Glomerular endothelial cell (primary cell): ENCODE data around the gene SESN1. TPM values are rescaled to one million over a fixed set of nuclear protein-coding genes. Genes with fewer than 3 reads are reported as not detected.

Experiments
- DNase-seq: peaks from one replicate; pipeline ENCODE4 v3.0.0-alpha.2; 2011; ENCODE audit warnings: low read depth, low spot score; ENCODE audit errors: extremely low read depth
- total RNA-seq: library from RNA; depleted of rRNA; stranded (reverse); fragments of >200 nt; gene quantifications from 2 replicates; pipeline ENCODE4 v1.2.3, GENCODE V29; 2015

The SESN1 gene
- total RNA-seq, 1 donor from 2014 or later: 20.2 TPM

- DNase-seq: no peak
Measured at GRCh38 chr6:109062216-109062615, 32.4 kb downstream of the SESN1 start.

GRCh38 chr6:109060571-109060970 is 34.1 kb downstream of the SESN1 start:
- no peak for DNase-seq

- peak; percentile 76 for DNase-seq
Measured at GRCh38 chr6:109059571-109060021, 35.0 kb downstream of the SESN1 start.

DNA sequence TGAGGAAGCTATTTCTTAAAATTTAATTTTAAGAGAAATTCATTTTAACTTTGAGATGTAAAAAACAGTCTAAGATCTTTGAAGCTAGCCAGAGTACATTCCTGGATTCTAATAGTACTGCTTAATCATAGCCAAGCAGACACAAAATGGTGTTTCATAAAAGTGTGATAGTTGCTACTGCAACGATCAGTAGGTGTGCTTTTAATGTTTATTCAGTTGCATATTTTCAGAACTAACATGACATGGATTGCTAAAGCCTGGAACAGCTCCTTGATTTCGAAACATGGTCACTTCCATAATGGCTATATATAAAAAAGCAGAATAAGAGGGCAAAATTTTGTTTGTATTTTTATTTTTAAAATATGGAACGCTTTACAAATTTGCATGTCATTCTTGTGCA is 35.5 kb downstream of the SESN1 start:
- no peak for DNase-seq

DNA sequence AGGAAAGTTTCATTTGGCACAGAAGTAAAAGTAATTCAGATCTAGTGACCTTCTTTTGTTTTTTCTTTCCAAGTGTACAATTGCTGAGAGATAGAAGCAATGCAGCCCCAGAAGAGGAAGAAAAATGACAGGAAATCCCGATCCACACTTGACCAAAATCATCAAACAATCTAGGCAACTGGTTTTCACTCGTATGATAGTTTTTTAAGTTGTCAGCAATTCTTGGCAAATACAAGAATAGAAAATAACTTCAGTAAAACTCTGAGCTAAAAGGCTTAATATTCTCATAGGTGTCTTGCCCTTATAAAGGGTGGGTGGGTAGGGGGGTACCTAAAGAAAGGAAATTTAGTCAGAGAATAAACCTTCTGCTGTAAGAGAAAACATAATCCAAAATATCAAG is 36.0 kb downstream of the SESN1 start:
- DNase-seq: no peak

- no peak for DNase-seq
Measured at GRCh38 chr6:109056661-109057060, 38.0 kb downstream of the SESN1 start.

GRCh38 chr6:109055771-109056235 is 38.8 kb downstream of the SESN1 start:
- DNase-seq: no peak

- DNase-seq: no peak
Measured at GRCh38 chr6:109053336-109053735, 41.3 kb downstream of the SESN1 start.

GRCh38 chr6:109052852-109053251 is 41.8 kb downstream of the SESN1 start:
- no peak for DNase-seq

GRCh38 chr6:109052018-109052651 is 42.5 kb downstream of the SESN1 start:
- DNase-seq: no peak

DNA sequence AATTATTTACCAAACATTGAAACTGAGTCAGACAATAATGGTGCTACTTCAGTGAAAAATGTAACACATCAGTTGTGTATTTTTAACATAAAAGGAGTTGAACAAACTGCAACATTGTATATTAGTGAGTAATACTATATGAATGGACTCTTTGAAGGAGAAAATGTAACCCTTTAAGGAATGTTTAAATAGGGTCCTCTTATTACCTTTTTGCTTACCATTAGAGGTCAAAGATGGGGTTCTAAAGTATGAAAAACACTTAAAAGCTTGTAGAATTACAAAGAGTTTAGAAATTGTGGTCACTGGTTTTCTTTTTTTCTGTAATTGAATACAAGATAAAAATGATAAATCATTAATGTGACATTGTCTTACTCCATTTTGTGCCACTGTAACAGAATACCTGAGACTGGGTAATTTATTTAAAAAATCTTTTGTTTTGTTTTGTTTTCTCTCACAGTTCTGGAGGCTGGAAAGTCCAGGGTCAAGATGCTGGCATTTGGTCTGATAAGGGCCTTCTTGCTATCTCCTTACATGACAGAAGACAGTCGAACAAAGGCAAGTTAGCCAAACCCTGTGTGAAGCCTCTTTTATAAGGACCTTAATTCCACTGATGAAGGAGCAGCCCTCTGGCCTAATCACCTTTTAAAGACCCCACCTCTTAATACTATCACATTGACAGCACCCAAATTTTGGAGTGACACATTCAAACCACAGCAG is 43.2 kb downstream of the SESN1 start:
- DNase-seq: no peak

- no peak for DNase-seq
Measured at GRCh38 chr6:109050447-109051102, 44.1 kb downstream of the SESN1 start.

GRCh38 chr6:109050012-109050411 is 44.6 kb downstream of the SESN1 start:
- DNase-seq: no peak

GRCh38 chr6:109048670-109049415 is 45.8 kb downstream of the SESN1 start:
- DNase-seq: no peak

GRCh38 chr6:109048176-109048575 is 46.5 kb downstream of the SESN1 start:
- no peak for DNase-seq

DNA sequence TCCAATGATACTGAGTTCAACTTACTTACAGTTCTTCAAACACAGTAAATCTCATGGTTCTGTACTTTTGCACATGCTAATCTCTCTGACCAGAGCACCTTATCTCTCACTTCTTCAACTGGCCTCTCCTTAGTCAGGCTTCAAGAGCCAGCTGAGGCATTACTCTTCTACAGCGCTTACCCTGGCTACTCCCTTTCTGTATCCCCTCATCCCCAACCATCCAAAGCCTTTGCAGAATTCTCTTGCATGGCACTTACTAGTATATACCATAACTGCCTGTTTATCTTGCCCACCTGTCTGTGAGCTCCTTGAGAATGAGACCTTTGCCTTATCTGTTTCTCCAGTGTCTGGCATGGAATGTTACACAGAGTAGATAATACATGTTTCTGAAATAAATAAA is 49.2 kb downstream of the SESN1 start:
- no peak for DNase-seq

GRCh38 chr6:109039795-109040194 is 54.9 kb downstream of the SESN1 start:
- no peak for DNase-seq

- DNase-seq: no peak
Measured at GRCh38 chr6:109038837-109039398, 55.7 kb downstream of the SESN1 start.

GRCh38 chr6:109036574-109037294 is 57.9 kb downstream of the SESN1 start:
- no peak for DNase-seq

DNA sequence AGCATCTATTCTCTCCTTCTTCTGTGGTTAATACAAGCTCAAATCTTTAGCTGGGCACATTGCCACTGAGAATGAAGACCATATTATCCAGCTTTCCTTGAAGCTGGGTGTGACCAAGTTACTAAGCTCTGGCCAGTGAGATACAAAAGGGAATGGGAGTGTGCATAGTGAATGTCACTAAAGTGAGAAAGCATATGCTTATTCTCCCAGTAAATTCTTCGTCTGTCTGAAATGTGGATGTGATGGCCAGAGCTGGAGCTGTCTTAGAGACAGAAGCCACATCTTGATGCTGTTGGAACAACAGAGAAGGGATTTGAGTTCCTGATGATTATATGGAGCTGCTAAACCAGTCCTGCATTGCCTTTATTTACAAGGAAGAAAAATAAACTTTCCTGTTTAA is 60.1 kb downstream of the SESN1 start:
- no peak for DNase-seq
